22Rv1 (cell line): Measurements from ENCODE around the gene PITPNM3.

Experiments
- CTCF ChIP-seq: fragments of 450-650 bp; IDR thresholded peaks from 2 replicates; pipeline ENCODE4 v1.5.1; 2017; ENCODE audit warnings: mild to moderate bottlenecking
- ZFX ChIP-seq: fragments of 450-650 bp; IDR thresholded peaks from 2 replicates; pipeline ENCODE4 v1.6.1; 2017; ENCODE audit warnings: antibody characterized with exemption, borderline replicate concordance

- no peak for TF ChIP-seq CTCF
- no peak for TF ChIP-seq ZFX
Observed at GRCh38 chr17:6408735-6409134, 147.6 kb downstream of the PITPNM3 start.
